GM18858 (cell line): Measurements from ENCODE around the gene FMN1.

ENCODE experiments used
- ATAC-seq: cut with Tn5 transposase; IDR thresholded peaks from one replicate; pipeline ENCODE4 v1.9.1; 2021; ENCODE audit not compliant: unreplicated experiment

Gene FMN1

GRCh38 chr15:33200444-33200843 lies 5.9 kb upstream of the FMN1 start:
- no peak for ATAC-seq

DNA sequence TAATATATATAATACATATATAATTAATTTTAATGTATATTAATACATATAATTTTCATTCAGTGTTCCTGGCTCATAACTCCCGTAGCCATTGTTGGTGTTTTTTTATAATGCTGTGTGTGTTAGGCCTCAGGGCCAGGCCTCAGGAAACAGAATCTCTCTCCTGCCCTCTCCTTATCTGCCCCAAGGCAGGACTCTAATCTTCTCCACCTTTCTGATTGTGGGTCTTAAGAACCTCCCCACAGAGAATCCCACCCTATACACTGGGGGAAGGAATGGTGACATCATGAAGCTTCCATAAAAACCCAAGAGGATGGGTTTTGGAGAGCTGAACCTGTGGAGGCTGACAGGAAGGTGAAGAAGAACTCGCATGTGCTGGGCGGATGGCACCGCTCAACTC lies 4.0 kb upstream of the FMN1 start:
- no peak for ATAC-seq

- no peak for ATAC-seq
These were observed 3.1 kb upstream of the FMN1 start for GRCh38 chr15:33197636-33198035.

DNA sequence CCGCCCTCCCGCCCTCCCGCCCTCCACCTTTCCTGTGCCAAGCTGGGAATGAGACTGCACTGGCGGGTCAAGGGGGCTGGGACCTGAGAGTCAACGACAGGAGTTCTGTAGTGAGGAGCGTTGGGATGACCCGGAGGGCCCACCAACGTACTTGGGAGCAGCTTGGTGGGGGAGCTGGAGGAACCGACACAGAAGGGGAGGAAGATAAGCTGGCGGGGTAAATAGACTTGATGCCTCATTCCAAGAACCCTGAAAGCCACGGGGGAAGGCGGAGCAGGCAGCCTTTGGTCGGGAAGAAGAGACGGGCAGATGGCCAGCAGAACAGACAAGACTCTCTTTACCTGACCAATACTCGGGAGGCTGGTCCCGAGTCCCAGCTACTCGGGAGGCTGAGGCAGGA lies 277 bp downstream of the FMN1 start:
- ATAC-seq: no peak

- ATAC-seq: no peak
These were observed 2.9 kb downstream of the FMN1 start for GRCh38 chr15:33191591-33191990.

DNA sequence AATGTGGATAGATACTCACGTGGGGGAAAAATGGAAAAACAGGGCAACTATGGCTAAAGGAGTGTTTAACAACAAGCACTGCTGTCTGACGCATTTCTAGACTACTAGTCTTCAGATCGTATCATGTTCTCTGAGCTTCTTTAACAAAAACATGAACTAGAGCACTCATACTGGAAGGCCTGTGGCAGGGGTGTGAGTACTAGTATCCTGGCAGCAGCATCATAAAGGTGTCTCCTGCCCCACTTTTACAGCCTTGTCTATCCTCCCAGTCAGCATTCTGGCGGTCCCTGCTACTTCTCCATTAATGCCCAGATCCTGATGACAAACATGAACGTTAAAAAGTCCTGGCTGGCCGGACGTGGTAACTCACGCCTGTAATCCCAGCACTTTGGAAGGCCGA lies 4.0 kb downstream of the FMN1 start:
- no peak for ATAC-seq

- ATAC-seq: no peak
These were observed 5.8 kb downstream of the FMN1 start for GRCh38 chr15:33188641-33189257.

DNA sequence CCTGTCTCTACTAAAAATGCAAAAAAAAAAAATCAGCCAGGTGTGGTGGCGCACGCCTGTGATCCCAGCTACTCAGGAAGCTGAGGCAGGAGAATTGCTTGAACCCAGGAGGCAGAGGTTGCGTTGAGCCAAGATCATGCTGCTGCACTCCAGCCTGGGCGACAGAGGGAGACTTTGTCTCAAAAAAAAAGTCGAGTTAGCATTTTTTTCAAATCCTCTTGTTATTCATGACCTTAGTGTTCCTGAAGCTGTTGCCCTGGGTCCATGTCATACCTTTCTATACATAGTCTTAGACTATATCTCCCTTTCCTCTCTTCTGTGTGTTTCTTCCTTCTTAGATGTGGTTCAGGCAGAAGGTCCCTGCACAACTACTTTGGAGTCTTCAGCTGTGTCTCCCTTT lies 6.4 kb downstream of the FMN1 start:
- no peak for ATAC-seq

DNA sequence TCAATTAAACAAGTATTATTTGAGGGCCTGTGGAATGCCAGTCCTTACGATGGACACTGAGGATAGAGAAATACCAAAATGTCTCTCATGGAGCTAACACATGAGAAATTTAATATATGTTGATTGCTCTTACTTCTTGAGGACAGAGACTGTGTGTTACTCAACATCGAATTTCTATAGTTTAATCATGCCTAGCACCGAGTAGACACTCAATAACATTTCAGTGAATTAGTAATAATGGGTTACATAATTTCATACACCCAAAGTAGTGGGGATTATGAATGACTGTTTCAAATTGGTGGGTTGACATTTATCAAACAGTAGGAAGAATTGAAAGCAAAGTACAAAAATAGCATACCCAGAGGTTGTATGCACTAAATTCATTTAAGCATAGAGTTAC lies 11.2 kb downstream of the FMN1 start:
- no peak for ATAC-seq

DNA sequence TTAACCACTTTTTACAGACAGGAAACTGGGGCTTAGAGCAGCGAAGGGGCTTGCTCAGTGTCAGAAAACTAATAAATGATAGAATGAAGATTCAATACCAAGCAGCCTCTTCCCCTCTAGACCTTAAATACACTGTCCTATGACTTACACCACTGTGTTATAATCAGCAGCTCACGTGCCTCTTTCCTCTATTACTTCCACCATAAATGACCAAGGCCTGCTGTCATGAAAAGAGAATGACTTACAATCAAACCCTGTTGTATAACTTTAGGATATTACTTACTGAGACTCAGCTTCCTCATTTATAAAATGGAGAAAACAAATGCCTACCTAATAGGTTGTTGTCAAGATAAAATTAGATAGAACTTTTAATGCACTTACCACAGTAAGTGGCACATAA lies 11.6 kb downstream of the FMN1 start:
- no peak for ATAC-seq

GRCh38 chr15:33182278-33182905 lies 12.1 kb downstream of the FMN1 start:
- ATAC-seq: no peak

- no peak for ATAC-seq
These were observed 14.6 kb downstream of the FMN1 start for GRCh38 chr15:33179874-33180273.

DNA sequence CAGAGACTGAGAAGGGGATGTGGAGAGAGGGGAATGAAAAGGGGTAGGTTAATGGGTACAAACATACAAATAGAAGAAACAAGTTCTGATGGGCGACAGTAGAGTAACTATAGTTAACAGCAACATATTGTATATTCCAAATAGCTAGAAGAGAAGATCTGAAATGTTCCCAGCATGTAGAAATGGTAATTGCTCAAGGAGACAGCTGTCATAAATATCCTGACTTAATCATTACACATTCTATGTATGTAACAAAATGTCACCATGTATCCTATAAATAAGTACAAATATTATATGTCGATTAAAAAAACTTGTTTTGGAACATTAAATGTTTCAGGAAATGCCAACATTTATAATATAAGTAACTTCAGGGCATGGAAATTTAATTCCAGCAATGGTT lies 23.3 kb downstream of the FMN1 start:
- no peak for ATAC-seq

DNA sequence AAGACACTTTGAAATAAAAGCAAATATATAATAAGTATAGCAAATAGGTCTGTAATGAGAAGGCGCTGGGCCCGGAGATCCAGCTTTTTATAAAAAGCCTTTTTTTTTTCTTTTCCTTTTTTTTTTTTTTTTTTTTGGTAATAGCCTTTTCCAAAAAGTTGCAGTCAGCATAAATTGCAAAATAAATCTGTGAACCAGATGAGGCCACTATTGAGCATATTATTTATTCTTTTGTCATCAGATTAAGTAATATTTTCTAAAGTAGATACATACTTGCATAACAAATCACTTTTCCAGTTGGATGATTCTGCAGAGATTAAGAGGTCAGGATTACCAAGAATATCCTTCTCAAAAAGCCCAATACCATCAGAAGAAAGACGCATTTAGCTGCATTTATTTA lies 24.9 kb downstream of the FMN1 start:
- no peak for ATAC-seq

- ATAC-seq: no peak
These were observed 26.1 kb downstream of the FMN1 start for GRCh38 chr15:33168444-33168843.

GRCh38 chr15:33163816-33164215 lies 30.7 kb downstream of the FMN1 start:
- ATAC-seq: no peak

DNA sequence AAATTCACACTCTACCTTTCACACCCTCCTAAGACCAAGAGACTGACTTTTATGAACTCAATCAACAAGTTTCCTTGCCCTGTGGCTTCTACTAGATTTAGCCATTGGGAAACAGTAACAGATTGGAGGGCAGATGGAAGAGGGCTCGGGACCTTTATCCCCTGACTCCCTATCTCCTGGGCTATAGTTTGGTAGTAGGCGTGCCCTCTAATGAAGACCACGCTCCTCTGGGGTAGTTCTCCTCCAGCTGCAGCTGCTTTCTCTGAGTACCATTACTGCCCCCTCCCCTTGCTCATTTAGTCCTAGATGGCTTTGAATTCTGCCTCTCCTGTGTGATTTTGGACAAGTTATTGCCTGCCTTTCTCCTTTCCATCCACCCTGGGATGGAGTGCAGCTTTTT lies 33.3 kb downstream of the FMN1 start:
- ATAC-seq: no peak

DNA sequence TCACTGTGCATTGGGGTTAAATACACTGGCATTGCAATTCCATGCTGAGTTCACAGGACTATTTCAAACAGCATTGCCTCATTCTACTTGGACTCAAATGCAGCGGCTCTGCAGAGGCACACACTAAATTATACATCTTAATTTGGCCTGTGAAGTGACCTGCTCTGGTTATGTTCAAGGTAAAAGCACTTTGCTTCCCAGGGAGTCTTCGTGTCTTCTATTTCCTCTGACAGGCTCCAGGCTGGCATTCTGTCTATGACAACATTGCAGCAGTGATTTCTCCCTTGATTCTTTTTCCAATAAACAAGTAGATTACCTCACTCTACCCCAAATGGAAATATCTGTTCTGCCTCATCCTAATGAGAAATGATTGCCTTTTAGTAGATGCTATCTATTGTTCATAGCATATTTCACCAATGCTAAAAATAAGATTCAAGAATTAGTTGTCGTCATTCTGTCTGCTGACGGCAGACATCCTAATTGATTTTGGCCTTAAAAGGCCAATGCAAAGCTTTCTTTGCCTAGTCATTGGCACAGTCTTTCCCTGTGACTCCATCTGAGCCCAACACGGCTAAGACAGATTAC lies 33.8 kb downstream of the FMN1 start:
- ATAC-seq: no peak

DNA sequence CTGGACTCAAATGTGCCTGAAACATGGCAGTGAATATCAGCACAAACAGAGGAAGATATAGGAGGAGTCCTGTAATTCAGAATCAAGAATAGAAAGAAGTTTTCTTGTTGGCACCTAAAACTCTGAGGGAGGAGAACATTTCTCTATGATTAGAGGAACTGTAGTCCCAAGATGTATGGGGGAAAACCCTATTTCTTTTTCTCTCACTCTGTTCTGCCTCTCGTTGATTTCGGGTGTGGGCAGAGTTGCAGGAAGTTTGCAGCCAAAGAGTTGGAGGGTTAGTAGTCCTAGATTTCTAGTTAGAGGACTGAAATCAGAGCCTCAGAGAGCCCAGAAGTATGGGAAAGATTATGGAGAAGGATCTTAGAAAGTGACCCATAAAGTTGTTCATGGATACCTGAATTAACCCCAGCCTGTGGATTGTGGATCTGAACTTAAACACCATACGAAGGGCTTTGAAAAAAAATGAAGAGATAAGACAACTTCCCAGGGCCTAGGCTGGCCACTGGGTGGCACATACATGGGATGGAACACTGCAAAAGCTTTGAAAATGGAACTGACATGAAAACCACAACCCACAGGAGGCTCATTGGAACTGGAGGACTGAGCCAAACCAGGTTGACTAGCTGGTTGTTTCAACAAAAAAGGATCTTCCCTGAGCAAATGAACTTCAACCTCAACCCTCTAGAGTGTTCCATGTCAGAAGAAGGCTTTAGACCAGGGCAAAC lies 34.6 kb downstream of the FMN1 start:
- ATAC-seq: no peak

DNA sequence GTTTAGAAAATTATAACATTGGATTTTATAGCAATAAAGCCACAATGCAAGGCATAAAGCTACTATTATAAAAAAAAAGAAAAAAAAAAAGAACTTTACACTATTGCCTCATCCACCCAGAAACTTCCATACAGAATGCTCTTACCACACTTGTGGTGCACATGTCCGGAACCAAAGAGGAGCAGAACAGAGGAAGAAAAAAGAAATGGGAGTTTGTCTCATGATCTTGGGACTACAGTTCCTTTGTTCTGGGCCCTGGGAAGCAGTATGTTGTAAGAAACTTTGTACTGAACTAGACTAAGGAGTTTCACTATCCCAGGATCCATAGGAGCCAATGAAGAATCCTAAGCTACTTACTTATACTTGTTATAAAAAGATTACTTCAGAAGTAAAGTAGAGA lies 36.1 kb downstream of the FMN1 start:
- ATAC-seq: no peak

DNA sequence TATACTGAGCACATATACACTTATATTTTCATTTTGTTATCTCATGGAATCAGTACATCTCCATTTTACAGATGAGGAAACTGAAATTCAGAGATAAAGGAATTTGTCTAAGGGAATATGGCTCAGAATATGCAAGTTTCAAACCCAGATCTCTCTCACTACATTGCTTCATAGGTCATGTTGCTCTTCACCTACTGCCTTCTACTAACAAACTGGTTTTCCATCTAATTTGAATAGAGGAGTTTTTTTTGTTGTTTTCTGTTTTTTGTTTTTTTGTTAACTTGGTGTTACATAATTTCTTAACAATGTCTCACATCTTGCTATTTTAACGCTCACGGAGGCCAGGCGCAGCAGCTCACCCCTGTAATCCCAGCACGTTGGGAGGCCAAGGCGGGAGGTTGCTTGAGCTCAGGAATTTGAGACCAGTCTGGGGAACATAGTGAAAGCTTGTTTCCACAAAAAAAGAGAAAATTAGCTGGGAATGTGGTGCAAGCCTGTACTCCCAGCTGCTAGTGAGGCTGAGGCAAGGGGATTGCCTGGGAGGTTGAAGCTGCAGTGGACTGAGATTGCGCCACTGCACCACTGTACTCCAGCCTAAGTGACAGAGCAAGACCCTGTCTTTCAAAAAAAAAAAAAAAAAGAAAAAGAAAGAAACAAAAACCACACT lies 37.0 kb downstream of the FMN1 start:
- ATAC-seq: no peak
